Hippocampal formation (tissue), 2 donors: ENCODE results near the gene PRIM1.
A peak's percentile ranks its signal among the peaks of the same experiment; 100 is the strongest.
"Not testable (repeated sequence)": the region's sequence is repeated elsewhere in the genome, so short reads cannot be mapped to it uniquely, and the experiment has no call there.

Experiments used
- DNase-seq, 2 donors: peaks; one replicate each; lab custom pipeline; 2025; lab: John Stamatoyannopoulos, UW

Gene PRIM1

DNA sequence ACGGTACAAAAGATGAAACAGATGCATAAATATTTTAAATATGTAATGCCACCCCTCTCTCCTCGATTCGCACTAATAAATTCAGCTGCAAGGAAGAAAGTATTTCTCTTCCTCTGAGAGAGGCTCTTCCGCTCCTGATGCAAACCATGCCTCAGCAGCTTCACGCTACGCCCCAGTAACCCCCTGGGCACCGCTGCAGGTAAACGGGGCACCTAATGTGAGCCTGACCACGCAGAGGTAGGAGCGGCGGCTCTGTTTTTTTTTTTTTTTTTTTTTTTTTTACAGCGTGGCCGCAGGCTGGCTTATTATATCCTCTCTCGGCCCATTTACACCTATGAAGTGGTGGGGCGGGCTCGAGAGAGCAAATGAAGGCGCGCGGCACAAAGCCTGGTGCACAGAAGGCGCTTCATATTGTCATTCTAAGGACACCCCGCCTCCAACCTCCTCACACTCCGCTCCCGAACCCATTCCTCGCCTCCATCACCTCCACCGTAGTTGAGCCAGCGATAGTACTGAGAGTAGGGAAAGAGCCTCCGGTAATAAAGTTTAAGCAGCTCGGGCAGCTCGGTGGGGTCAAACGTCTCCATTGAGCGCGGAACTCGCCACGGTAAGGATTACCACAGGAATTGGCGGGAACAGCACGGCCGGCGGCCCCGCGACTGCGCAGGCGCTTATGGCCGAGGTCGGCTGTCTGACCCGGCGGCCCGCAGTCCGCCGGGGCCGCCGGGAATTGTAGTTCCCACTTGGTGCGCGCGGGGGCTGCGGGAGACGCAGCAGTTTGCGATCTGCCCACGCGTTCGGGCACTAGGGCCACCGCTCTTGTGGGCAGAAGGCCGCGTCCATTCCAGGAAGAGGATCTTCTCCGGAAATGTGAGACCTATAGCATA lies at the start of gene PRIM1:
TSS of gene PRIM1 (minus strand) at position 612 of the 887 bp plus-strand sequence. CDS start at position 587, 25 bp downstream.
- peak; percentile 76 to 77 for DNase-seq

DNA sequence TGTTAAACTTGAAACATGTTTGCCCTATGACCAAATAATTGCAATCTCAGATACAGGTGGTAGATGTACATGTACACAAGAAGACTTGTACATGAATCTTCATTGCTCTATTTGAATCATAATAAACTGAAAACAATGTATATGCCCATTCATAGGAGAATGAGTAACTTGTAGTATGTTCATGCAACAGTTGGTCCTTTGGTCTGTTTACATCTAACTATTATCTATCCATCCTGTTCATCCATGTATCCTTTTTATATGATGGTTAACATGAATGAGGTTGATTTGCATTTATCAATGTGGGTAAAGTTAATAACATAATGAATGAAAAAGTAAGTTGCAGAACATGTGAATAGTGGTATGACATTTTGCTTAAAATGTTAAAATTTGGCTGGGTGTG lies 48.1 kb upstream of the PRIM1 start:
- no peak for DNase-seq

- not testable (repeated sequence) for DNase-seq
Observed at GRCh38 chr12:56799345-56799744, 47.2 kb upstream of the PRIM1 start.

DNA sequence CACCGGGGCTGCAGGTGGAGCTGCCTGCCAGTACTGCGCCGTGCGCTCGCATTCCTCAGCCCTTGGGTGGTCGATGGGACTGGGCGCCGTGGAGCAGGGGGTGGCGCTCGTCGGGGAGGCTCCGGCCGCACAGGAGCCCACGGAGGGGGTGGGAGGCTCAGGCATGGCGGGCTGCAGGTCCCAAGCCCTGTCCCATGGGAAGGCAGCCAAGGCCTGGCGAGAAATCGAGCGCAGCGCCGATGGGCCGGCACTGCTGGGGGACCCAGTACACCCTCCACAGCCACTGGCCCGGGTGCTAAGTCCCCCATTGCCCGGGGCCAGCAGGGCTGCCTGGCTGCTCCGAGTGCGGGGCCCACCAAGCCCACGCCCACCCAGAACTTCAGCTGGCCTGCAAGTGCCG lies 43.7 kb upstream of the PRIM1 start:
- DNase-seq: not testable (repeated sequence)

DNA sequence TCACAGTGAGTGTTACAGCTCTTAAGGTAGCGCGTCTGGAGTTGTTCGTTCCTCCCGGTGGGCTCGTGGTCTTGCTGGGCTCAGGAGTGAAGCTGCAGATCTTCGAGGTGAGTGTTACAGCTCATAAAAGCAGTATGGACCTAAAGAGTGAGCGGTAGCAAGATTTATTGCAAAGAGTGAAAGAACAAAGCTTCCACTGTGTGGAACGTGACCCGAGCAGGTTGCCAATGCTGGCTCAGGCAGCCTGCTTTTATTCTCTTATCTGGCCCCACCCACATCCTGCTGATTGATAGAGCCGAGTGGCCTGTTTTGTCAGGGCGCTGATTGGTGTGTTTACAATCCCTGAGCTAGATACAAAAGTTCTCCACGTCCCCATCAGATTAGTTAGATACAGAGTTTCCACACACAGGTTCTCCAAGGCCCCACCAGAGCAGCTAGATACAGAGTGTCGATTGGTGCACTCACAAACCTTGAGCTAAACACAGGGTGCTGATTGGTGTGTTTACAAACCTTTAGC lies 43.0 kb upstream of the PRIM1 start:
- DNase-seq: not testable (repeated sequence)

DNA sequence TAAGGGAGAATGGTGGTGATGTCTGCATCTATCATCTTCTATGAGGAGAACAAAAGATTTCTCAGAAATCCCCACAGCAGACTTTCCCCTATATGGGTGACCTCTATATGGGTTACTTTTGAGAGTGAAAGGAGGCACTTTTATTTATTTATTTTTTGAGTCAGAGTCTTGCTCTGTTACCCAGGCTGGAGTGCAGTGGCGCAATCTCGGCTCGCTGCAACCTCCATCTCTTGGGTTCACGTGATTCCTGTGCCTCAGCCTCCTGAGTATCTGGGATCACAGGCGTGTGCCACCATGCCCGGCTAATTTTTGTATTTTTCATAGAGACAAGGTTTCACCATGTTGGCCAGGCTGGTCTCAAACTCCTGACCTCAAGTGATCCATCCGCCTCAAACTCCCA lies 41.0 kb upstream of the PRIM1 start:
- not testable (repeated sequence) for DNase-seq

- no peak for DNase-seq
Observed at GRCh38 chr12:56792678-56793077, 40.6 kb upstream of the PRIM1 start.

- not testable (repeated sequence) for DNase-seq
Observed at GRCh38 chr12:56789429-56789828, 37.3 kb upstream of the PRIM1 start.

DNA sequence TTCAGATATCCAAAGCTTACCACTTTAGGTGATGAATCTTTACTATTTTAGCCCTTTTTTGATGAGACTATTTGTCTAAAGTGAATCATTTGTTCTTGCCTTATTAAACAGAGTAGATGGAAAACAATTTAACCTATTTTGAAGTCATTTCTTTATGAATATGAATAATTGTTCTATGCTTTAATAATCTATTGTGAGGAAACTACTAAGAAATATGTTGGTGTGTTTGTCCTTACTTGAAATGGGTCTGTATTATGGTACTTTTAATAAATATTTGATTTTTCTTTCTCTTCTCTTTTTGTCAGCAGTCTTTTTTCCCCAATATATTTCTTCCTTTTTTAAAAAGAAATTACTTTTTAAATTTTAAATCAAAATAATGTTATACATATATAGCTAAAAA lies 35.4 kb upstream of the PRIM1 start:
- DNase-seq: no peak

DNA sequence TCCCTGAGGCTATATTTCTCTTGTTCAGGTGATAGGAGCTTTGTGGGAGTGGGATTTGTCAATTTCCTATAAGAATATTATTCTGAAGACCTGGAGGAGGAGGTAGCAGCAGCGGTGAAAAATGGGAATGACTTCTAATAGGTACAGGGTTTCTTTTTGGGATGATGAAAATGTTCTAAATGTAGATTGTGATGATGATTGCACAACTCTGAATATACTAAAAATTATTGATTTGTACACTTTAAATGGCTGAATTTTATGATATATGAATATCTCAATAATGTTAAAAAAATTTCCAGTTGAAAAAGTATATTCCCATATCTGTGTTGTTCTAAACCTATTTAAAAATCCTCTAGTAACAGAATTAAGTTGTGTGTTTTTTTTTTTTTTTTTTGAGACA lies 33.8 kb upstream of the PRIM1 start:
- no peak for DNase-seq

GRCh38 chr12:56785141-56785865 lies 33.2 kb upstream of the PRIM1 start:
- DNase-seq: no peak

GRCh38 chr12:56781726-56782125 lies 29.6 kb upstream of the PRIM1 start:
- no peak for DNase-seq

DNA sequence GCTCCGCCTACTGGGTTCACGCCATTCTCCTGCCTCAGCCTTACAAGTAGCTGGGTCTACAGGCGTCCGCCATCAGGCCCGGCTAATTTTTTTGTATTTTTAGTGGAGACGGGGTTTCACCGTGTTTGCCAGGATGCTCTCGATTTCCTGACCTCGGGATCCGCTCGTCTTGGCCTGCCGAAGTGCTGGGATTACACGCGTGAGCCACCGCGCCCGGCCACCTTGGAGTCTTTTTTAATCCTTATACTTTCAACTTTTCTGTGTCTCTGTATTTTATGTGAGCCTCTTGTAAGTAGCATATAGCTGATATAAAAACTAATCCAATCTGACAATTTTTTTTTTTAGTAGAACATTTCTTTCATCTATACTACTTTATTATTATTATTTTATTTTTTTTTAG lies 26.6 kb upstream of the PRIM1 start:
- no peak for DNase-seq

- no peak for DNase-seq
Observed at GRCh38 chr12:56776654-56777053, 24.5 kb upstream of the PRIM1 start.

DNA sequence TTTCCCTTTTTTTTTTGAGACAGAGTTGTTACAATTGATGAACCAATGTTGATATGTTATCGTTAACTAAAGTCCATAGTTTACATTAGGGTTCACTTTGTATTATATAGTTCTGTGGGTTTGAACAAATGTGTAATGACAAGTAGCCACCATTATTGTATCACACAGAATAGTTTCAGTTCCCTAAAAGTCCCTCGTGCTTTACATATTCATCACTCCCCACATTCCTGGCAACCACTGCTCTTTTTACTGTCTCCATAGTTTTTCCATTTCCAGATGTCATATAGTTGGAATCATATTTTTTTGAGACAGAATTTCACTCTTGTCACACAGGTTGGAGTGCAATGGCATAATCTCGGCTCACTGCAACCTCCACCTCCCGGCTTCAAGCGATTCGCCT lies 23.5 kb upstream of the PRIM1 start:
- DNase-seq: no peak

DNA sequence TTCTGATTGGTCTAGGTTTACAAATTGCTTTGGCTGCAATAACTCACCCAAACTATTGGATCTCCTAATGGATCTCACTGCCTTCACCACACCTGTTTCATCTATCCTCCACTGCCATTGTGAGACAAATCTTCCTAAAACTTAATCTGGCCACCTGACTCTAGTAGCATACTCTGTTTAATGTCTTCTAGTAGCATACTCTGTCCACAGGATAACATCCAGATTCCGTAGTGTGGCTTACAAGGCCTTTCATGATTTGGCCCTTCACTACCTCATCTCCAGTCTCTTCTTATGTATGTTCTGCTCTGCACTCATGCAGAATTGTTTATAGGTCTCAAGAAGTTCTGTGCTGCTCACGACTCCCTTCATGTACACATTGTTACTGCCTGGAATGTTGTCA lies 21.0 kb upstream of the PRIM1 start:
- no peak for DNase-seq

DNA sequence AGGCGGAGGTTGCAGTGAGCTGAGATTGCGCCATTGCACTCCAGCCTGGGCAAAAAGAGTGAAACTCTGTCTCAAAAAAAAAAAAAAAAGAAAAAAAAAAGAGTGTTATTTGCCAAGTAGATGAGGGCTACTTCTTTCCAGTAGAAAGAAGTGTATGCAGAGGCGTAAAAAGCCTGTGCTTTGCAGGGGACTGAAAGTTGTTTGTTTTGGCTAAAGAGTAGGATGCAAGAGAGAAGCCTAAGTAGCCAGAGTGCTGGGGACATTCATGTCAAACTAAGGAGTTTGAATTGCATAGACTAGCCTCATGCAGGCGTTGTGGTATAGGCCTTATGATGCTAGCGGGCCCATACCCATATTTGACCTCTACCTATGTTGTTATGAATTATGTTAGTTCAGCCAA lies 20.5 kb upstream of the PRIM1 start:
- no peak for DNase-seq

DNA sequence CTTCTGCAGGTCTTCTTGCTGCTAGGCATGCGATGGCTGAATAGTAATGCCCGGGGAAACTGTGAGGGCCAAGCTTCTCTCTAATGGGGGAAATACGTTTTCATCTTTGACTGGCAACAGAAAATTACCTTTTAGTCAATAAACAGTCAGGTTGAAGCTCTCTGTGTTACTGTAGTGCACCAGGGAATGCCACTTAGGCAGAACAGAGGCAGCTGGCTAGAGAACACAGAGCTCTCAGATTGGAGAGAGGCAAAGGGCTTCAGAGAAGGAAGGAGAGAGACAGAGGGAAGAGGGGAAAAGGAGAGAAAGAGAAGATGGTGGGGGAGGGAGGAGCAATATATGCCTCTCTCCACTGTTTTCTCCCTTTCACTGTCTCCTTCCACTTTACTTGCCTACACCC lies 17.7 kb upstream of the PRIM1 start:
- no peak for DNase-seq

- DNase-seq: no peak
Observed at GRCh38 chr12:56768424-56768823, 16.3 kb upstream of the PRIM1 start.

GRCh38 chr12:56766535-56766934 lies 14.4 kb upstream of the PRIM1 start:
- DNase-seq: peak in 1 of 2 donors; percentile 11

DNA sequence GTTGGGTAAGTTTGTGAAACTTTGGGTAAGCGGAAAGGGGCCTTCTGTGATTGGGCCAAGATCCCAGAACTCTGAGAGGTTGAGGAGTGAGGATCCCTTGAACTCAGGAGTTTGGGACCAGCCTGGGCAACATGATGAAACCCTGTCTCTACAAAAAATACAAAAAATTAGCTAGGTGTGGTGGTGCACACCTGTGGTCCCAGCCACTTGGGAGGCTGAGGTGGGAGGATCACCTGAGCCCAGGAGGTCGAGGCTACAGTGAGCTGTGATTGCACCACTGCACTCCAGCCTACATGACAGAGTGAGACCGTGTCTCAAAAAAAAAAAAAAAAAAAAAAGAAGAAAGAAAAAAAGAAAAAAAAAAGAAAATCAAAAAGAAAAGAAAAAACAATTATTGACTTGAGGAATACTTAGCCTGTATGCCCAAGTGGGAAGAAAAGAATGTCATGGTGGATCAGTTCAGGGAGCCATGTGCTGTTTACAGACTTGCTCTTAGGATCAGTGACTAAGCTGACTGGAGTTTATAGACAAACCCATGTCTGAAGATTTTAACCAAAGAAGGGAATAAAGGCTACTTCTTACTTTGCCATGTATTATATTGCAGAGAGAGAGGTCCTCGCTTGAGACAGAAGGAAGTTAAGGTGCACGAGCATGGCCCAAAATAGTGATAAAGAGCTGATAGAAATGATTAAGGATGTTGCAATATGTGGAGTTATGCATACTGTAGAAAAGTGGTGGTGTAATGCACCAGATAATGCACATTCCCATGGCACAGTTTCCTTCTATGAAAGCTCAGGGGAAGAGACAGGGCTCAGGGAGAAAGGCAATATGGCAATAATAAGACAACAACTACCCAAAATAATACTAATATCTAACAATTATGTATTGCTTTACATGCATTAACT lies 11.9 kb upstream of the PRIM1 start:
- no peak for DNase-seq

DNA sequence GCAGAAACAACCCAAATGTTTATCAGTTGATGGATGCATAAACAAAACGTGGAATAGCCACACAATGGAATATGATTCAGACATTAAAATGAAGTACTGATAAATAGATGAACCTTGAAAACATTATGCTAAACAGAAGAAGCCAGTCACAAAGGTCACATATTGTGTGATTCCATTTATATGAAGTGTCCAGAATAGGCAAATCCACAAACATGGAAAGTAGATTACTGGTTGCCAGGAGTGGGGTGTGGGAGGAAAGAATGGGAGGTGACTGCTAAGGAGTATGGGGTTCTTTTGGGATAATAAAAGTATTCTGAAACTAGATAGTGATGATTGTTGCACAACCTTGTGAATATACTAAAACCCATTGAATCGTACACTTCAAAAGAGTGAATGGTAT lies 9.7 kb upstream of the PRIM1 start:
- no peak for DNase-seq
